ENCODE results near the gene AMPD3. TPM values are rescaled to one million over a fixed set of nuclear protein-coding genes. Genes with fewer than 3 reads are reported as not detected.
A peak's percentile ranks its signal among the peaks of the same experiment; 100 is the strongest.

Gene AMPD3
- total RNA-seq, 2 experiments from 2014 or later: 13.2 to 14.1 TPM

GRCh38 chr11:10540915-10541560 is 86.0 kb downstream of the AMPD3 start, which contains the start of gene RNF141:
Gene RNF141, minus strand, starts transcription at chr11:10541187. Its CDS starts 7,029 bp downstream, at chr11:10534158.
- CTCF ChIA-PET: interaction anchor here (0.5 to 2.8 kb wide), 28 partner anchors 9 to 1331 kb away, joined by 3 to 23 read pairs (median 6); partner anchors contain the start of gene AMPD3
- Mint-ChIP-seq H3K9me3 (no peaks in the 10 kb centered on the region), H3K27ac (peak within 1 kb of the TSS; percentile 77), H3K27me3 (no peaks in the 10 kb centered on the region), H3K4me3 (peak within 1 kb of the TSS; percentile 93), H3K36me3 (ENCODE audit: low read depth) (peaks cover 5% of the 10 kb centered on the region), H3K4me1 (ENCODE audit: low read depth) (peaks cover 44% of the 10 kb centered on the region)
- peak within 1 kb of the TSS; percentile 70 for H3K4me3 ChIP-seq (ENCODE audit: low read length)
- H3K9me3 ChIP-seq (ENCODE audit: control insufficient read depth in 1 of 2, insufficient read depth in 1 of 2, low read length in 2 of 2): peaks cover 0 to 14% of the 10 kb centered on the region in 2 experiments
- H3K27ac ChIP-seq (ENCODE audit: low read depth in 1 of 2, low read length in 2 of 2): peak within 1 kb of the TSS; percentile 25 to 72
- POLR2A ChIA-PET: interaction anchor here (0.6 to 2.6 kb wide), 13 partner anchors 20 to 1081 kb away, joined by 3 to 18 read pairs (median 6); partner anchors contain the start of genes AMPD3, EIF4G2, ZBED5 and ZNF143
- no peaks in the 10 kb centered on the region for H3K27me3 ChIP-seq (ENCODE audit: control insufficient read depth in 1 of 2, insufficient read depth in 2 of 2, low read length in 2 of 2)
- DNase-seq (peak; percentile 85 to 97 (median 94)), ATAC-seq (ENCODE audit: poor library complexity) (peak; percentile 97)
- H3K36me3 ChIP-seq (ENCODE audit: insufficient read depth, low read length): no peaks in the 10 kb centered on the region
- peak; percentile 87 for TF ChIP-seq CTCF (IDR thresholded peaks at IDR 0.05)
- peaks cover 13% of the 10 kb centered on the region for H3K4me1 ChIP-seq (ENCODE audit: insufficient read depth, low read length)
- intact Hi-C loops (cut with DNase I, micrococcal nuclease): loop anchor here (2.0 to 10.0 kb wide), 6 partner anchors 84 to 1856 kb away; partner anchors contain the start of genes ADM (in 1 of the 2), AMPD3 (in 1 of the 2), RPL27A (in 1 of the 2) and TRIM66 (in 1 of the 2)

GRCh38 chr11:10541561-10541930 is 86.5 kb downstream of the AMPD3 start:
- peak overlapping the region; percentile 70 for H3K4me3 ChIP-seq (ENCODE audit: low read length)
- H3K36me3 ChIP-seq (ENCODE audit: insufficient read depth, low read length): no peaks in the 10 kb centered on the region
- ATAC-seq (ENCODE audit: poor library complexity) (no peak), DNase-seq (no peak)
- peak; percentile 8 for TF ChIP-seq CTCF (IDR thresholded peaks at IDR 0.05)
- CTCF ChIA-PET: interaction anchor here (0.7 to 2.8 kb wide), 25 partner anchors 9 to 318 kb away, joined by 3 to 23 read pairs (median 8); partner anchors contain the start of gene AMPD3
- POLR2A ChIA-PET: interaction anchor here (0.9 to 2.6 kb wide), 9 partner anchors 20 to 1081 kb away, joined by 3 to 18 read pairs (median 6); partner anchors contain the start of genes AMPD3, EIF4G2 and ZNF143
- Mint-ChIP-seq H3K36me3 (ENCODE audit: low read depth) (peaks cover 5% of the 10 kb centered on the region), H3K27ac (peak overlapping the region; percentile 77), H3K4me1 (ENCODE audit: low read depth) (peaks cover 39% of the 10 kb centered on the region), H3K9me3 (no peaks in the 10 kb centered on the region), H3K27me3 (no peaks in the 10 kb centered on the region), H3K4me3 (peak overlapping the region; percentile 93)
- intact Hi-C loops (cut with DNase I, micrococcal nuclease): loop anchor here (2.0 to 10.0 kb wide), 6 partner anchors 84 to 1857 kb away; partner anchors contain the start of genes ADM (in 1 of the 2), AMPD3 (in 1 of the 2), RPL27A (in 1 of the 2) and TRIM66 (in 1 of the 2)
- no peaks in the 10 kb centered on the region for H3K27me3 ChIP-seq (ENCODE audit: control insufficient read depth in 1 of 2, insufficient read depth in 2 of 2, low read length in 2 of 2)
- H3K4me1 ChIP-seq (ENCODE audit: insufficient read depth, low read length): peaks cover 13% of the 10 kb centered on the region
- H3K9me3 ChIP-seq (ENCODE audit: control insufficient read depth in 1 of 2, insufficient read depth in 1 of 2, low read length in 2 of 2): peaks cover 0 to 14% of the 10 kb centered on the region in 2 experiments
- H3K27ac ChIP-seq (ENCODE audit: low read depth in 1 of 2, low read length in 2 of 2): no peak overlapping the region

GRCh38 chr11:10542776-10543175 is 87.7 kb downstream of the AMPD3 start:
- Histone ChIP-seq H3K4me1 (ENCODE audit: insufficient read depth, low read length) (peaks cover 13% of the 10 kb centered on the region), H3K27me3 (ENCODE audit: control insufficient read depth in 1 of 2, insufficient read depth in 2 of 2, low read length in 2 of 2) (no peaks in the 10 kb centered on the region), H3K27ac (ENCODE audit: low read depth in 1 of 2, low read length in 2 of 2) (no peak overlapping the region), H3K4me3 (ENCODE audit: low read length) (no peak overlapping the region), H3K36me3 (ENCODE audit: insufficient read depth, low read length) (no peaks in the 10 kb centered on the region), H3K9me3 (ENCODE audit: control insufficient read depth in 1 of 2, insufficient read depth in 1 of 2, low read length in 2 of 2) (peaks cover 0 to 14% of the 10 kb centered on the region in 2 experiments)
- Mint-ChIP-seq H3K36me3 (ENCODE audit: low read depth) (peaks cover 5% of the 10 kb centered on the region), H3K4me3 (no peak overlapping the region), H3K27ac (no peak overlapping the region), H3K27me3 (no peaks in the 10 kb centered on the region), H3K4me1 (ENCODE audit: low read depth) (peaks cover 33% of the 10 kb centered on the region), H3K9me3 (no peaks in the 10 kb centered on the region)
- intact Hi-C loops (cut with DNase I, micrococcal nuclease): loop anchor here (5.0 to 10.0 kb wide), 5 partner anchors 85 to 1858 kb away; partner anchors contain the start of genes ADM (in 1 of the 2), AMPD3 (in 1 of the 2), RPL27A (in 1 of the 2) and TRIM66 (in 1 of the 2)
- ChIA-PET POLR2A (no interaction called here), CTCF (interaction anchor here (0.7 to 2.8 kb wide), 3 partner anchors 30 to 235 kb away, joined by 3 to 18 read pairs (median 4); no protein-coding TSS in a partner anchor)
- DNase-seq: no peak
- ATAC-seq (ENCODE audit: poor library complexity): no peak
- TF ChIP-seq CTCF (IDR thresholded peaks at IDR 0.05): no peak

Measured in CD4-positive, alpha-beta T cell (primary cell).